Stimulated activated CD4-positive, alpha-beta T cell treated with anti-CD3 and anti-CD28 coated beads, Interleukin-4, amount 100 ng/mL, for 1 hour (primary cell): ENCODE results near the gene EMD.
"Not testable (repeated sequence)": the region's sequence is repeated elsewhere in the genome, so short reads cannot be mapped to it uniquely, and the experiment has no call there.

Experiments
- DNase-seq: peaks from one replicate; pipeline ENCODE4 v3.0.0-alpha.2; 2020

EMD gene

DNA sequence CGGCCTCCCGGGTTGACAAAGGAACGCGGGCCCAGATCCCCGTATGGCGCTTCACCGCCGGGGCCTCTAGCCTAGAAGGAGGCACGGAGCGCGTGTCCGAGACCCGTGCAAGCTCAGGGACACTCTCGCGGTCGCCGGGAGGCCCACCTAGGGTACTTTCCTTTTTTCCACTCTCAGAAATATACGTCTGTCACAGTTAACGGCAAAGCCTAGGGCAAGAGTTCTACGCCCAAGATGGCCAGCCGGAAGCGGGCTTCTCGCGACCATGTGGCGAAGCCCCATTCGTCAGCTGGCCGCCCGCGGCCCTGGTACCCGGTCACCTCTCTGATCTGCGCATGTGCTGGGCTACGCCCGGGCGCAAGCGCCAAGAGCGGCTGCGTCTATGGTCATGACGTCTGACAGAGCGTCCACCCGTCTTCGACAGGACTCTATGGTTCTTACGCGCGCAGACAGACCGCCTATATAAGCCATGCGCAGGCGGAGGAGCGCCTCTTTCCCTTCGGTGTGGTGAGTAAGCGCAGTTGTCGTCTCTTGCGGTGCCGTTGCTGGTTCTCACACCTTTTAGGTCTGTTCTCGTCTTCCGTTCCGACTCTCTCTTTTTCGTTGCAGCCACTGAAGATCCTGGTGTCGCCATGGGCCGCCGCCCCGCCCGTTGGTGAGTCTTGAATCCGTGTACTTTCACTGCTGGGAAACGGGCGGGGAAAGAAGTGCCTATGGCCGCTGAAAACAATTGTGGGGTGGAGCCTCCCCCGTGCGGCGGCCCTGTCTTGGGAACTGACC is 19.0 kb downstream of the EMD start, which contains the start of gene RPL10:
RPL10 (plus strand) TSS at position 490 of the 780 bp plus-strand sequence; CDS start at position 633, 143 bp downstream.
- peak; percentile 84 for DNase-seq

DNA sequence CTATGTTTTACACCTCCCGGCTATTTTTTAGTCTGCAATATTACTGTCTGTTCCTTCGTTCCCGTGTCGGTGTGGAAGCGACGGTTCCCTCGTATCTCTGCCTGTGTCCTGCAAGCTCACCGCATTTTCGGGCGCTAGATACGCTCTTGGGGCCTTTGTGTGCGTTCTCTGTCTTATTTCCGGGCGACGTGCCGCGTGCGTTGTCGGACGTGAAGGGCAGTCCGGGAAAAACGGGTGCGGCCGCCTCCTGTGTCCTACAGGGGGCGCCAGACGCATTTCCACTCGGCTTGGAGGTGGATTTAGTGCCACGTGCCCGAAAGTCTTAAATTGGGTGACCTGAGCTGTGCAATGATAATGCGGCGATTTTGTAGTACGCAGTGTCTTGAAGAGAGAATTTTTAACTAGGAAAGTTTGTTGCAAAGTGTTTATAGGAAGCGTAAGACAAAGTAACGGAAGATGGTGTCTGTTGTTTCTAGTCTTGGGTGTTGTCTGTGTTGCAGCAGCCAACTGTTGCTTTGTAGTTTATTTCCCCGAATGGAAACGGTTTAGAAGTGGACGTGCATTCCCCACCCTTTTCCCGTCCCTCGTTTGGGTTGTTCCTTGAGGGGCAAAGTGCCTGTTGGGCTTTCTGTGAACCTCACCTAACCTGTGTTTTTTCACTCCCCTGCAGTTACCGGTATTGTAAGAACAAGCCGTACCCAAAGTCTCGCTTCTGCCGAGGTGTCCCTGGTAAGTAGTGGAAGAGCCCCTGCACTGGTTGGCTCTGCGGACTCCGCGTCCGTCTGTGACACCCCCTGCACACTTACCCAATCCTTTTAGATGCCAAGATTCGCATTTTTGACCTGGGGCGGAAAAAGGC is 19.8 kb downstream of the EMD start:
- DNase-seq, result peak; percentile 80

DNA sequence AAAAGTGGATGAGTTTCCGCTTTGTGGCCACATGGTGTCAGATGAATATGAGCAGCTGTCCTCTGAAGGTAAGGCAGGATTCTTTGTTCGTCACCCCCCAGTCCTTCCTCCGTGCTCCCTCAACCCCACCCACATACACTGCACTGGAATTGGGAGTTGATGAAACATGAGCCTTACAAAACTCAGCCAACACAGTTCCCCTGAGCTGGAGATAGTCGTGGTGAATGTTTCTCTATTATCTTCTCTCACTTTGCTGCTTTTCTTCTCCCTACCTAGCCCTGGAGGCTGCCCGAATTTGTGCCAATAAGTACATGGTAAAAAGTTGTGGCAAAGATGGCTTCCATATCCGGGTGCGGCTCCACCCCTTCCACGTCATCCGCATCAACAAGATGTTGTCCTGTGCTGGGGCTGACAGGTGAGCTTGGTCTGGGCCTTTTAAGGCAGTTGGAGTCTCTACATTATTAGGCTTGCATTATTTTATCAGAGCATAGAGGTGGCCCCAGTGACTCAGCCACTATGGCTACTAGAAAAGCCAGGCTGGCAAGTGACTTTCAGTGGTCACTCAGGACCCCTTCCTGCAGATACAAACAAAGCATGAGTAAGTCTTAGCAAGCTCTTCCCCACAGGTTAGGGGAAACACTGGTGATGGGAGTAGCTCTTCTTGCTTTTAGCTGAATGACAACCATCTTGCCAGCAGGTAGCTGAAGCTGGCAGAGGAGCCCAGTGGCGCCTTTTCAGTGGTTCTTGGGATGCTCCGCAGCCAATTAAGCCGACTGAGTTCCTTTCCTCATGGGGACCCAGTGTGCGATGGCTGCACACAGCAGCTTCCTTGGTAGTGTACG is 20.7 kb downstream of the EMD start:
- no peak for DNase-seq

DNA sequence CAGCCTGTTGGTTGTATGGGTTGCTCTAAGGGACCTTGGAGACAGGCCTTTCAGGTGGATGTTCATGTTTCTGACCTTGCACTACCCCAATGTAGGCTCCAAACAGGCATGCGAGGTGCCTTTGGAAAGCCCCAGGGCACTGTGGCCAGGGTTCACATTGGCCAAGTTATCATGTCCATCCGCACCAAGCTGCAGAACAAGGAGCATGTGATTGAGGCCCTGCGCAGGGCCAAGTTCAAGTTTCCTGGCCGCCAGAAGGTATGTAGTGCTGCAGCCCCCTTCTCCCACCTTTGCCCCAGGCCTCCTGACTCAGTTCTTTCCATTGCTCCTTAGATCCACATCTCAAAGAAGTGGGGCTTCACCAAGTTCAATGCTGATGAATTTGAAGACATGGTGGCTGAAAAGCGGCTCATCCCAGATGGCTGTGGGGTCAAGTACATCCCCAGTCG is 21.3 kb downstream of the EMD start:
- not testable (repeated sequence) for DNase-seq

DNA sequence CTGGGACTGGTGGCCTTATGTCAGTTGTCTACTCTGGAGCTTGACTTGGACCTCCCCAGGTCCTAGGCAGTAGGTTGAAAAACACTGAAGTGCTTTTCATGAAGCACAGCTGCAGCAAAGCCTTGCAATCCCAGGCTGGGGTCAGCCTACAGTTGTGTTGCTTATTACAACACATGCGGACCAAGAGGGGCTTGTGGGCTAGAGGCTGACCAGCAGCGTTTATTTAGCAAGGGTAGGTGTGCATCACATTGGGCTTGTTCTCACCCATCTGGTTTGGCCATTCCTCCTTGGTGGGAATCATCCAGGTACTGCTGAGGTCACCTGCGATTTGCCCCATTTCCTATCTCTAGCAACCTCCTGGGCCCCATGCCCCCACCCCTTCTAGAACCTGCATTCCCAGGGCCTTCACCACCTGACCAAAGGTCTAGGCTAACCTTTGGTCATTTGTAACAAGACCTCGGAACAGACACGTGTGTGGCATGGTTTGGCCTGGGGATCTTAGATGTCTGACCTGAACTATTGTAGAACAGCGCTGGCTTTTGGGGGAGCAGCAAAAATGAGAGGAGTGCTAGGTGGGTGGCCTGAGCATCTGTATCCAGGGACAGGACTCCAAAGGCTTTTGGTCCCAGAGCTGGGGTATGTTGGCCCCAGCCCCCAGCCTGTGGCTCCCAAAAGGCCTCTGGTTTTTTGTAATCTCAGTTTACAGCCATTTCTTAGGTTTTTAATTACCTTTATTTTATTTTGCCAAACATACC is 22.1 kb downstream of the EMD start:
- no peak for DNase-seq

DNA sequence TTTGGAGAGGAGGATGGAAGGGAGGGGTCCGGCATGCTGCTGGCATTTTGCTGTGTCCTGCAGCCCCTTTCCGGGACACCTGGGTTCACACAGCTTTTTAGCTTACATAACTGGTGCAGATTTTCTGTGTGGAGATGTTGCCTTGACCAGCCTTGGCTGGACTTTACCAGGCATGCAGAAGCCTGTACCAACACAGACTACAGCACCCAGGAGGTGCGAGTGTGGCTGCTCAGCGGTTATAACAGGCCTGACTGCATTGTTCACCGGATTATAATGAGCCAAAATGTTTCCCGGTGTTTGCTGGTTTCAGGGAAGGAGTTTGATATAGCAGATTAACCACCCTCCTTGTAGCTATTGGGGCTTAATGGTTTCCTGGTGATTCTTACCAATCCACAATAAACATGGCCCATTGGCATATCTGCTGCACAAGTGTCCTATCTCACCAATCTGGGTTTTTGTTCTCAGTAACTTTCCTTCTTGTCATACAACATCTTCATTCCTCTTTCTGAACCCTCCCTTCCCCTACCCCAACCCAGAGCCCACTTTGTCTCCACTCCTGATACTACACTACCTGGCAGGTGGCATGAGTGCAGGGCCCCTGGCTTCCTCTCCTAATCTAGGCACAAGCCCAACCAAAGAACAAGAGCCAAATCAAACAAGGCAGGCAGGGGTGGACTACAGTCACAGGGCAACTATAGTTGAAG is 23.0 kb downstream of the EMD start:
- DNase-seq, result no peak

DNA sequence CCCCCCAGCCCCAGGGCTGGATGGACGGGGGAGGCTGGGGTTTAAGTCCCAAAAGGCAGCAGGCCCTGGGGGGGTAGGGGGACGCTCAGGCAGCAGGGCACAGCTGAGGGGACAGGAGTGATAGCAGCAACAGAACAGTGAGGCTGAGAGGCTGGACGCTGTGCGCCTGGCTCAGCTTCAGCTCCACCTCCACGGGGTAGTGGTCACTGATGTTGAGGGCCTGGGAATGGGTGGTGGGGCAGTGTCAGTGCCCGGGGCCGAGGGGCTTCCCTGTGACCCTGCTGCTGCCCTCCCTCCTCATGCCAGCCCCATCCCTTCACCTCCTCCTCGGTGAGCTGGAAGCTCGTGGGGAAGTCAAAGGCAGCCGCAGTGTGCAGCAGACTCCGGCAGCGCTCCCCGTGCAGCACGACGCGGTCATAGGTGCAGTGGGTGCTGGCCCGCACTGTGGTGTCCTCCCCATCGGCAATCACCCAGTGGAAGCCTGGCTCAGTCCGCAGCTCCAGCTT is 23.6 kb downstream of the EMD start:
- no peak for DNase-seq

DNA sequence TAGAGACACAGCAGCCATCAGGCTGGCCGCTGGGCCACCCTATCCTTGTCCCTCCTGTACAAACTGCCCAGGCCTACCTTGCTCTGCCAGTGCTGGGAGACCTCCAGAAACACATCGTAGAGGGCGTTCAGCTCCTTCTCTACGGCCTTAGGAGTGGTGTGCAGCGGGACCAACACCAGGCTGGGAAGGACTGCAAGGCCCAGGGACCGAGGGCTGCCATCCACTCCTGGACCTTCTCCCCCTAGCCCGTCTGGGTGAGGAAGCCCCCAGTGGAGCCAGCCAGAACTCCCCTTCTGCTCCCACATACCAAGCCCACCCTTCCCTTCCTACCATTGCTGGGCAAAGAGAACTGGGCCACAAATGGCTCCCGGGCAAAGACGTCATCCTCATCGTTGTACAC is 24.1 kb downstream of the EMD start:
- no peak for DNase-seq

DNA sequence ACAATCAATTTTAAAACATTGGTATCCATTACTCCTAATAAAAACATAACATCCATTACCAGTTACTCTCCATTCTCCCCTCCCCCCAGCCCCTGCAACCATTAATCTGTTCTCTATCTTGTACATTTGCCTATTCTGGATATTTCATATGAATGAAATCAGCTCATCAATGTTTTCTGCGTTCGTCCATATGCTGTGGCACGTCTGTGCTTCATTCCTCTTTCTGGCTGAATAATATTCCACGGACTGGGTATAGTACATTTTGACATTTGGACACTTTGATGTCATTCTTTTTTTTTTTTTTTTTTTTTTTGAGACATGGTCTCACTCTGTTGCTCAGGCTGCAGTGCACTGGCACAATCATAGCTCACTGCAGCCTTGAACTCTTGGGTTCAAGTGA is 24.8 kb downstream of the EMD start:
- no peak for DNase-seq

DNA sequence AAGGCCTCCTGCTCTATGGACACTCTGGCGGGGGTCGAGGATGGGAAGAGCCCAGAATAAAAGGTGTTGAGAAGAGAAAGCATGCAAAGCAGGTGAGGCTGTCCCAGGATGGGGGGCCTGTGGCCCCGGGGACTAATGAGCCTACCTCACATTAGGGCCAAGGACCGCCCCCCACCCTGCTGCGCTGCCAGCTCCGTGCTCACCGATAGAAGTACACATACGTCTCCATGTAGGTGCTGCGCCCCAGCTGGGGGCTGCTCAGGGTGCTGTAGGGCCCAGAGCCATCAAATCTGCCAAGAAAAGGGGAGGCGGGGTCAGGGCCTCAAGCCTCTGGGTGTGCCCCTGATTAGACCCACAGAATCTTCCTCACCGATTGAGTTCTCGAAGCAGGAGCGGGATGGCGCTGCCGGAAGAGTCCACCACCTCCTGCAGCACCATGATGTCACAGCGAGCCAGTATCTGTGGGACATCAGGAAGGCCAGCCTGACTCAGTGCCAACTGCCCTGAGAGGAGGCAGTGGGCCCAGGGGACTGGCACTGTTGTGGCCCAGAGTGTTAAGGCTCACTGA is 25.6 kb downstream of the EMD start:
- DNase-seq, result no peak

DNA sequence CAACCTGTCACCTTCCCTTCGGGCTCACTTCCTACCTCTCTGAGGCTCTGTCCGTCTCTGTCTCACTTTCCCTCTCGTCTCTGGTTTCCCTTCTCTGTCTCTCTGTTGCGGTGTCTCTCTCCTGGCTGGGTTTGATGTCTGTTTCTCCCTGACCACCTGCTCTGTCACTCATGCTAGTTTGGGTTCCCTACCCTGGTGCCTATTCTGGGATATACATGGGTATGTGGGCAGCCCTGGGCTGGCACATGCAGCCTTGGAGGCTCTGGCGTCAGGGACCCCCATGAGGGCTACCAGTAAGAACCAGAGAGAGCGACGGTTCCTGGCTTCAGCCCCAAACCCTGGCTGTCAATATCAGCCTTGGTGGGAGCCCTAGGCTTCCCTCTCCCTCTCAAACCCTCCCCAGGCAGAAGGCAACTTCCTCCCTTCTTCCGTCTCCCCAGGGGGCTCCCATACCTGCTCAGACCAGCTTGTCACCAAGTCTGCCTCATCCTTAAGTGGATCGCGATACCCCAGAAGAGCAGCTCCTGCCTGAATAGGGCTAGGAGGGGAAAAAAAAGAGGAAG is 29.6 kb downstream of the EMD start:
- no peak for DNase-seq

DNA sequence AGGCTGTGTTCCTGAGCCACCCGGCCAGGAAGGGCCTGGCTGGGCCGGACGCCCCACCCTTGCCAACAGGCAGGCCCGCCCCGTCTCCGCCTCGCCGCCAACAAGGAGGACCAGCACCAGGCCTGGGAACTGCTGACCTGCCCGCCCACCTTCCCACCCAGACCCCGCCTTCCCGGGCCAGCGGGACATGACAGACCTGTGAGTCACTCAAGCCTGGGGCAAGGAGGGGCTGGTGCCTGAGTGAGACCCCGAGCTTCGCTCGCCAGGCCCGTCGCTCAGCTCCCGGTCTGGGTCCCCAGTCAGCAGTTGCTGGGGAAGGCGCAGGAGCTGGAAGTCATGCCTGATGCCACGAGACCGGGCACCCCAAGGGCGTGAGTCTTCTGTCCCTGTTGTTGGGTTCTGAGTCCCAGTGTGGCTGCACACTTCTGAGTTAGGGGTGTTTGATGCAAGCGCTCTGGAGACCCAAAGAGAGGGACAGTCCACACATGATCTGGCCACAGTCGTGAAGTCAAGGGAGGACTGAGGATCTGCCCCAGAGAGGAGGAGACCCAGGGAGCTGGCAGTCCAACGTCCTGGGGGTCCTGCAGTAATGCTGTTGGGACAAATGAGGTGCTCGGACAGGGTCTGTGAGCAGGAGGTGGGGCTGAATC is 30.3 kb downstream of the EMD start, which contains the start of gene DNASE1L1:
DNASE1L1 (minus strand) TSS at position 33 of the 650 bp plus-strand sequence. CDS start 3,686 bp downstream, outside the sequence.
- DNase-seq, result no peak

DNA sequence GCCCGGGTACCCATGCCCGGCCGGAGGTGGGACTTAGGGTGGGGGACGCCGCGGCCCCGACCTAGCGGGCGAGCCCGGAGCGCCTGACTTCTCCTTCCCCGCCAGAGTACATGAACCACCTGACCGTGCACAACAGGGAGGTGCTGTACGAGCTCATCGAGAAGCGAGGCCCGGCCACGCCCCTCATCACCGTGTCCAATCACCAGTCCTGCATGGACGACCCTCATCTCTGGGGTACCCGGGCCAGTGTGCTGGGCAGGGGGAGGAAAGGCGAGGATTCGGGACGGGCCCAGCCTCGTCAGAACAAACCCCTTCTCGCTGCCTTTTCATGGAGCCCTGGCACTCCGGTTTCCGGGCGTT is 32.9 kb downstream of the EMD start:
- peak; percentile 67 for DNase-seq

DNA sequence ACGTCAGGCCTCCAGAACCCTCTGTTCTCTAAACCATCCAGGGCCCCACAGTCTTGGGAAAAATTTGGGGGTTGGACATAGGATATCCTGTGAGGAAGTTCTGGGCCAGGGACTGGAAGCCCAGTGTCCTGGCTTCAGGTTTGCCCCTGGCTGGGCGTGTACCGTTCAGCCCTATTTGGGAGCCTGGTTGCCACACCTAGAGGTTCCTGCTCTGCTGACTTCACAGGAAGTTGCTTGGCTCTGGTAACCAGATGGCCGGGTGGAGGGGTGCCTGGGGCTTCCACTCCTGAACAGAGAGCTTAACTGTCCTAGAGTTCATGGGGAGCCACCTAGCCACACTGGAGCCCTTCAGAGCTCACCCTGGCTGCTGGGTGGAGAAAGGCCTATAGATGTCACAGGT is 33.4 kb downstream of the EMD start:
- peak; percentile 15 for DNase-seq

DNA sequence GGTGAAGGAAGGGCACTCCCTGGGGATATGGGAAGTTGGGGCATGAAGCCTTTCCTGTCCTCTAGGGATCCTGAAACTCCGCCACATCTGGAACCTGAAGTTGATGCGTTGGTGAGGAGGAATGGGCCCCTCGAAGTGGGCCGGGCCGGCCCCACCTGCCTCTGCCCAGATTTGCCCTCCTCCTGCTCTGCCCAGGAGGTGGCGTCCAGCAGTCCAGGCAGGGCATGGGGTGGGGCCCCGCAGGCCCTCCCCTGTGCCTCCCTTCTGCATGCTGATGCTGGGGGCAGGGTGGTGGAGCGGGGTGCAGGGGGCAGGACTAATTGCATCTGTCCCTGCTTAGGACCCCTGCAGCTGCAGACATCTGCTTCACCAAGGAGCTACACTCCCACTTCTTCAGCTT is 34.0 kb downstream of the EMD start:
- no peak for DNase-seq

DNA sequence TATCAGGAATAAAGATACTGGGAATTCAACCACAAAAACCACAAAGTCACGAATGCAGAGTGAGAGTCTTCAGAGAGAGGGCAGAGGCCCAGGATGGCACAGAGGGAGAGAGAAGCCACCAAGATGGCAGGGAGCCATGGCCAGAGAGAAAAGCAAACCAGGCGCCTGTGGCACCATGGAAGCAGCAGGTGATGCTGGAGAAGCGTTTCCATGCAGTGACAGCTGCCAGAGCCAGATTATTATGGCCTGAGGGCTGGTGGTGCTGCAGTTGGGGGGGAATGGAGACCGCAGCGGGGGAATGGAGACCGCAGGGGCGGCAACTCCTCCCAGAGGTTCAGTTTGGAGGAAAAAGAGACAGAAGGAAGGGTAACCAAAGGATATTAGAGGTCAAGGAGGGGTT is 38.1 kb downstream of the EMD start:
- DNase-seq, result no peak

DNA sequence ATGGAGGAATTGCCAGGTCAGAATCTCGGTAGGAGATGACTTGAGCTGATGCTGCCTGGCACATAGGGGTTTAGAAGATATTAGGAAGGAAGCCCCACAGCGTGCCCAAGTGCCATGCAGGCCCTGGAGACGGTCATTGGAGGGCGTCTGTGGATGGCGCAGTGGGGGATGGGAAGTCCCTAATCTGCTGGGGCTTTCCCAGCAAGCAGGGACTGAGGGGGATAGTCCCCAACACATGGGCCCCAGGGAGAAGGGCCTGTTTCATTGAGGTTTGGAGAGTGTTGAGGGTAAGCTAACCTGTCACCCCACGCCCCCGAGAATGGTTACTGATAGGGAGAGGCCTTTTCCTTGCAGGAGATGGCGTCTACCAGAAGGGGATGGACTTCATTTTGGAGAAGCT is 40.1 kb downstream of the EMD start:
- no peak for DNase-seq

DNA sequence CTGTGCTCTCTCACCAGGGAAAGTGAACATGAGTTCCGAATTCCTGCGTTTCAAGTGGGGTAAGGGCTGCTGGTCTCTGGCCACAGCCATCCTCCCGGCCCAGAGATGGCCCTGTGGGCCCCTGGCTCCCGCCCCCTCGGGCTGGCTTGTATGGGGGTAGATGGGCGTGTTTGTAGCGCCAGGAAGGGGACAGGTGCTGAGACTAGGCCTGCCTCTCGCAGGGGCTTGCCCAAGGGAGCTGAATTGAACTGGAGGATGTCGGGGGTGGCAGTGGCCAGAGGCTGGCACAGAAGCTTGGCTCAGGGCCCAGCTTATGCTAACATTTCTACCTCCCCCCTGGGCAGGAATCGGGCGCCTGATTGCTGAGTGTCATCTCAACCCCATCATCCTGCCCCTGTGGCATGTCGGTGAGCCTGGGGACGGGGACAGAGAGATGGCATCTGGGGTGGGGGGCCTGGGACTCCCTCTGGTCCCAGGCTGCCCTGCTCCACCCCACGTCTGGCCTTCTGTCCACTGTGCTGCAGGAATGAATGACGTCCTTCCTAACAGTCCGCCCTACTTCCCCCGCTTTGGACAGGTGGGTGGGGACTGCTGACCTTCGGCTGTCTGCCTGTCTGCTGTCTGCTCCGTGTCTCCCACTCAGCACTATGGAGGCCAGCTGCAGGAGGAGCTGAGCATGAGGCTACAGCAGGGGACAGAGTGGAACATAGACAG is 40.8 kb downstream of the EMD start:
- DNase-seq, result no peak

DNA sequence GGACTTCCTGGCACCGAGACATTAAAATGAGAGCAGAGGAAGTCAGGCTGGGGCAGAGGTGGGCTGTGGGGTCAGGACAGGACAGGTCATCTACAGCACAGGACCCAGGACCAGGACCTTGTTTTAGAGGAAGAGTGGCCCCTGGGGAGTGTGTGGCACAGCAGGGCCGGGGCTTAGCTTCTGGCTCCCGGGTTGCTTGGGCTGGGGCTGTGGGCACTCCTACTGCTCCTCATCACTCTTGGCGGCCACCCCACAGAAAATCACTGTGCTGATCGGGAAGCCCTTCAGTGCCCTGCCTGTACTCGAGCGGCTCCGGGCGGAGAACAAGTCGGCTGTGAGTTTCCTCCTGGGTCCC is 41.3 kb downstream of the EMD start:
- DNase-seq, result no peak
